CD4-positive, alpha-beta T cell treated with Interleukin-12 subunit alpha and Interleukin-12 subunit beta, for 1 hour (primary cell): ENCODE results near the gene SMIM24.
A peak's percentile ranks its signal among the peaks of the same experiment; 100 is the strongest.
"Not testable (repeated sequence)": the region's sequence is repeated elsewhere in the genome, so short reads cannot be mapped to it uniquely, and the experiment has no call there.

Experiments
- DNase-seq: peaks from one replicate; pipeline ENCODE4 v3.0.0-alpha.2; 2020

SMIM24 gene

GRCh38 chr19:3454656-3455392 is 25.5 kb downstream of the SMIM24 start:
- no peak for DNase-seq

GRCh38 chr19:3453840-3454239 is 26.5 kb downstream of the SMIM24 start:
- no peak for DNase-seq

- DNase-seq: not testable (repeated sequence)
These were observed 27.4 kb downstream of the SMIM24 start for GRCh38 chr19:3452942-3453214.

GRCh38 chr19:3452171-3452941 is 28.0 kb downstream of the SMIM24 start:
- DNase-seq: no peak

GRCh38 chr19:3451451-3451866 is 28.9 kb downstream of the SMIM24 start:
- no peak for DNase-seq

- DNase-seq: no peak
These were observed 29.4 kb downstream of the SMIM24 start for GRCh38 chr19:3450796-3451411.

- DNase-seq: no peak
These were observed 31.6 kb downstream of the SMIM24 start for GRCh38 chr19:3448616-3449334.

GRCh38 chr19:3446657-3447056 is 33.7 kb downstream of the SMIM24 start:
- DNase-seq: not testable (repeated sequence)

- no peak for DNase-seq
These were observed 35.6 kb downstream of the SMIM24 start for GRCh38 chr19:3444695-3445234.

GRCh38 chr19:3443840-3444694 is 36.3 kb downstream of the SMIM24 start:
- DNase-seq: no peak

GRCh38 chr19:3442487-3443071 is 37.7 kb downstream of the SMIM24 start:
- no peak for DNase-seq

GRCh38 chr19:3441986-3442329 is 38.4 kb downstream of the SMIM24 start:
- no peak for DNase-seq

GRCh38 chr19:3441089-3441985 is 39.0 kb downstream of the SMIM24 start:
- DNase-seq: no peak

- peak; percentile 68 for DNase-seq
These were observed 40.2 kb downstream of the SMIM24 start for GRCh38 chr19:3440082-3440481.

- peak; percentile 96 for DNase-seq
These were observed 45.4 kb downstream of the SMIM24 start for GRCh38 chr19:3434630-3435553.

GRCh38 chr19:3433805-3434540 is 46.4 kb downstream of the SMIM24 start:
- no peak for DNase-seq

- no peak for DNase-seq
These were observed 47.0 kb downstream of the SMIM24 start for GRCh38 chr19:3433313-3433712.

- no peak for DNase-seq
These were observed 48.4 kb downstream of the SMIM24 start for GRCh38 chr19:3431760-3432397.

GRCh38 chr19:3430366-3430680 is 50.0 kb downstream of the SMIM24 start:
- DNase-seq: not testable (repeated sequence)
